Measurements from ENCODE around the gene PIGX.
A peak's percentile ranks its signal among the peaks of the same experiment; 100 is the strongest.

The PIGX gene

GRCh38 chr3:196711838-196712513 is at the start of gene PIGX, which contains the start of gene CEP19:
TSS of gene PIGX (plus strand) at chr3:196712377.
TSS of gene CEP19 (minus strand) at chr3:196712250. CDS start at chr3:196708657, 3,593 bp downstream.
- peak; percentile 86 for DNase-seq

GRCh38 chr3:196662711-196663571 is 49.2 kb upstream of the PIGX start:
- no peak for DNase-seq

GRCh38 chr3:196666001-196666867 is 45.9 kb upstream of the PIGX start:
- no peak for DNase-seq

GRCh38 chr3:196667056-196667825 is 44.9 kb upstream of the PIGX start:
- no peak for DNase-seq

GRCh38 chr3:196670339-196670738 is 41.8 kb upstream of the PIGX start:
- DNase-seq = no peak

GRCh38 chr3:196673632-196674031 is 38.5 kb upstream of the PIGX start:
- DNase-seq = no peak

- DNase-seq = no peak
Measured at GRCh38 chr3:196677353-196677752, 34.8 kb upstream of the PIGX start.

GRCh38 chr3:196677931-196678330 is 34.2 kb upstream of the PIGX start:
- no peak for DNase-seq

GRCh38 chr3:196684548-196685407 is 27.4 kb upstream of the PIGX start:
- DNase-seq = peak; percentile 58

GRCh38 chr3:196686436-196686835 is 25.7 kb upstream of the PIGX start:
- no peak for DNase-seq

GRCh38 chr3:196688349-196688748 is 23.8 kb upstream of the PIGX start:
- DNase-seq = no peak

- no peak for DNase-seq
Measured at GRCh38 chr3:196689941-196690660, 22.1 kb upstream of the PIGX start.

- DNase-seq = no peak
Measured at GRCh38 chr3:196691386-196691785, 20.8 kb upstream of the PIGX start.

- no peak for DNase-seq
Measured at GRCh38 chr3:196694202-196694638, 18.0 kb upstream of the PIGX start.

- DNase-seq = no peak
Measured at GRCh38 chr3:196694941-196695848, 17.0 kb upstream of the PIGX start.

GRCh38 chr3:196695849-196696226 is 16.3 kb upstream of the PIGX start:
- DNase-seq = no peak

- DNase-seq = no peak
Measured at GRCh38 chr3:196697270-196697669, 14.9 kb upstream of the PIGX start.

- no peak for DNase-seq
Measured at GRCh38 chr3:196699749-196700148, 12.4 kb upstream of the PIGX start.

- DNase-seq = no peak
Measured at GRCh38 chr3:196700801-196701200, 11.4 kb upstream of the PIGX start.

GRCh38 chr3:196706327-196706726 is 5.8 kb upstream of the PIGX start:
- no peak for DNase-seq

All from activated naive CD4-positive, alpha-beta T cell treated with anti-CD3 and anti-CD28 coated beads, Interleukin-2, amount 50 U/mL, for 16 hours (primary cell).